ENCODE measurements around the gene PHF21B.
A peak's percentile ranks its signal among the peaks of the same experiment; 100 is the strongest.
"Not testable (repeated sequence)": the region's sequence is repeated elsewhere in the genome, so short reads cannot be mapped to it uniquely, and the experiment has no call there.

PHF21B gene

DNA sequence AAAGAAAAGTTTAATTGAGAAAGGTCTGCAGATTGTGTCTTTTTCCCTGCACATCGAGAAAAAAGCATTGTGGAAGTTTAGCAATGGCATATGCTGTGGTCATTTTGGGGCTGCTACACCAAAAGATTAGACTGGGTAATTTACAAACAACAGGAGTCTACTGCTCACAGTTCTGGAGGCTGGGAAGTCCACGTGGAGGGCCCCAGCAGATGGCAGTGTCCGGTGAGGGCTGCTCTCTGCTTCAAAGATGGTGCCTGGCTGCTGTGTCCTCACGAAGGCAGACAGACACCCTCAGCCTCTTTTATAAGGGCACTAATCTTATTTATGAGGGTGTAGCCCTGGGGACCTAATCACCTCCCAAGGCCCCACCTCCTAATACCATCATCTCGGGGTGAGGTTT, 21.1 kb downstream of the PHF21B start:
- no peak for DNase-seq (ENCODE audit: low read depth)

DNA sequence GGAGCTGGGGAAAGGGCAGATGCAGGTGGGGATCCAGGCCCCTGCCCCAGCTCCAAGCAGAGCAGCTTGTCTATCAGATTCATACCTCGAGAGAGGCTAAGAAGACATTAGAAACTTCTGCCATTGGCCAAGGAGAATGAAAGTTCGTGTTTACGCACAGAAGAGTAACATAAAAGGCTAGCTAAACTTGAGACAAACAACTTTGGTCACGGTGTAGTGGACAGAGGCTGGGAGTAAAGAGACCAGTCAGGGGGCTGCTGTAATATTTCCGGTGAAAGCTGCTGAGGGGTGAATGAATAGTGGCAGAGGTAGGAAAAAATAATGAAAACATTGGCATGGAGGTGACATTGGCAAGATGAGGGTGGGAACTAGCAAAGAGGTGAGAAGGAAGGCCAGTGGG, 22.9 kb downstream of the PHF21B start:
- no peak for DNase-seq (ENCODE audit: low read depth)

DNA sequence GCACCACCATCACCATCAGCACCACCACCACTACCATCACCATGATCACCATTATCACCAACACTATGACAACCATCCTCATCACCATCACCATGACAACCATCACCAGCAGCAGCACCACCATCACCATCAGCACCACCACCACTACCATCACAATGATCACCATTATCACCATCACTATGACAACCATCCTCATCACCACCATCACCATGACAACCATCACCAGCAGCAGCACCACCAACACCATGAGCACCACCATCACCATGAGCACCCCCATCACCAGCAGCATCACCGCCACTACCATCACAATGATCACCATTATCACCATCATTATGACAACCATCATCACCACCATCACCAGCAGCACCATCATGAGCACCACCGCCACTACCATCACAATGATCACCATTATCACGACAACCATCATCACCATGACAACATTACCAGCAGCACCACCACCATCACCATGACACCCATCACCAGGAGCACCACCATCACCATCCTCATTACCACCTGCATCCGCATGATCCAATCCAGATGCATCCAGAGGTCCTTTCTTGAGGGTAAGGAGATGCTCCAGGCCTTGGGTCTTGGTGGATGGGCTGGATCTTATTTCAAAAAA, 23.8 kb downstream of the PHF21B start:
- DNase-seq (ENCODE audit: low read depth): no peak

DNA sequence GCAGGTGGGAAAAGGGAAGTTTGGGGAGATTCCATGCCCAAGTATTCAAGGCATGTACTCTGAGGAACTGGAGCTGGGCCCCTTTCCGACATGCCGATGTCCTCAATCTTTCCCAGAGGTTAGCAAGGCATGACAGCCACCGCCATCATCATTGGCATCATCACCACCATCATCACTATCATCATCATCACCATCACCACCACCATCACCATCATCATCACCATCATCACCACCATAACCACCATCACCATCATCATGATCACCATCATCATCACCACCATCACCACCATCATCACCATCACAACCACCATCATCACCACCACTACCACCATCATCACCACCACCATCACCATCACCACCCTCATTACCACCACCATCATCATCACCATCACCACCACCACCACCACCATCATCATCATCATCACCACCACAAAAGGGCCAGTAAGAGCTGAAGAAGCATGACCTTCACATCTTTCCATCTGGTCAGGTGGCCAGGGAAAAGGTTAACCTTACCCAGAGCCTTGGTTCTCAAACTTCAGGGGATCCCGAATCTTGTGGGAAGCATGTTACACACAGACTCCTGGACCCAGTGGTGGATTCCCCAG, 25.8 kb downstream of the PHF21B start:
- no peak for DNase-seq (ENCODE audit: low read depth)

DNA sequence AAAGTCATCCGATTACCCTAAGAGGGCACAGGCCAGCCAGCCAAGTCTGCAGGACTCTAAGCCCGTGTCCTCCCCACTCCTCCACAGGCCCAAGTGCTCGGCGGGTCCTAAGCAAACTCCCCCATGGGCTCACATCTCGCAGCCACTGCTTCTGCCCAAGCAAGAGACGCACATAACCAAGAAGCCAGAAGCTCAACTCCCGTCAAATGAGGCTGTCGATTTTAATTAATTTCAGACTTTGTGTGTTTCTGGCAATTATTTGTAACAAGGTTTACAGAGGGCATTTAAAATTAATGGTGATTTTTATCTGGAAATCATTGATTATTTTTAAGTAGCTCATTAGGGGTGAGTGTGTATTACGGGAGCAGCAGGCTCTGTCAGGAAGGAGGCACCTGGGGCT, 27.4 kb downstream of the PHF21B start:
- DNase-seq (ENCODE audit: low read depth): no peak

DNA sequence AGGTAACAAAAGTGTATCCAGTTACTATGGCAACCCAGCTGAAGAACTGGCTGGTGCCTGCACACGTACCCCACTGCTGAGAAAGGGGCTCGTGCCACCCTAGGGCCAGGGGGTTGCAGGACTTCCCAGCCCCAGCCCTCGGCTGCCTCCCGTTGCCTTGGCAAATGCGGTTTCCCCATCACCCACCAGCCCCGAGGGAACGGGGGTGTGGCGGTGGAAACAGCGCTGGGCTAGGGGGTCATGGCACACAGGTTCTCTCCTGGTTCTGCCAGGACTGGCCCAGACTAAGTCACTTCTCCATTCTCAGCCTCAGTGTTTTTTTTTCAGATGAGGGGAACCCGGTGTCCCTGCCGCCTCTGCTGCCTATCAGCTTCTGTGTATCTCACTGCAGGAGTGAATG, 27.9 kb downstream of the PHF21B start:
- no peak for DNase-seq (ENCODE audit: low read depth)

DNA sequence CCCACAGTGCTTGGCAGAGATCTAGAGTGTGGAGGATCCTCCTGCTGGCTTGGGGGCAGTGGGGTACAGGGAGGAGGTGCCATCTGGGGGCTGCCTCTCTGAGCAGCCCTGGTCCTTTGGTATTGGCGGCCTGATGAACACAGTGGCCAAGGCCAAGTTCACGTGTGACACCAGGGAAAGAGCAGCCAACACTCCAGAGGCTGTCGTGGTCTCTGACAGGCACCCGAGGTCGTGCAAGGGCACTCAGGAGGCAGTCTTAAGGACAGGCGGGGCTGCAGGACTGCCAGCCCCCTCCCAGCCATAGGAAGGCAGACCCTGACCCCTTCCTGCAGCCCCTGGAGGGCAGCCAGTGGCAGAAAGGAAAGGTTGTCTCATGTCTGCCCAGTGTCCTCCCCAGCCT, 30.7 kb downstream of the PHF21B start:
- no peak for DNase-seq (ENCODE audit: low read depth)

DNA sequence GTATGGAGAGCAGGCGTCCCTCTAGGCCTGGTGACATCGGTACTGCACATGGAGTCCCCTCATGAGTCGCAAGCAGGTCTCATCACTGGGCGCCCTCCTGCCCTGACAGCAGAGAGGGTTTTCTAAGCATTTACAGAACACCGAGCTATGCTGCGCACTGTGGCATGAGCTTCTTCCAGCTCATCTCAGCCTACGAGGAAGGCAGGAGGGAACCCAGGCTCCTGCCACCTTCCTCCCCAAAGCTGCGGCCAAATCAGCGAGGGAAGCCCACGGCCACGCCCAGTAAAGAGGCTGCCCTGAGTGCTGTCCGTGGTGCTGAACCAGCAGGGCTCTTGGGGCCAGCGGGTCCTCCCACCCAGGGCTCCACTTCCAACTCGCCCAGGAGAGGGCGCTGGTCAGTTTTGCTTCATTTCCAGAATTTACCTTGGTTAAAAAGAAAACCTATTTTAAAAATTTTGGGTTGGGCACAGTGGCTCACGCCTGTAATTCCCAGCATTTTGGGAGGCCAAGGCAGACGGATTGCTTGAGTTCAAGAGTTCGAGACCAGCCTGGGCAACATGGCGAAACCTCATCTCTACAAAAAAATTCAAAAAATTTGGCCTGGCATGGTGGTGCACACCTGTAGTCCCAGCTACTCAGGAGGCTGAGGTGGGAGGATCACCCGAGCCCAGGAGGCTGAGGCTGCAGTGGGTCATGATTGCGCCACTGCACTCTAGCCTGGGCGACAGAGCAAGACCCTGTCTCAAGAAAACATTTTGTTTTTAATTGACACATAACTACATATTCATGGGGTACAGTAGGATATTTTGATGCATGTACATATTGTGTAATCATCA, 34.2 kb downstream of the PHF21B start:
- DNase-seq (ENCODE audit: low read depth): peak; percentile 14

DNA sequence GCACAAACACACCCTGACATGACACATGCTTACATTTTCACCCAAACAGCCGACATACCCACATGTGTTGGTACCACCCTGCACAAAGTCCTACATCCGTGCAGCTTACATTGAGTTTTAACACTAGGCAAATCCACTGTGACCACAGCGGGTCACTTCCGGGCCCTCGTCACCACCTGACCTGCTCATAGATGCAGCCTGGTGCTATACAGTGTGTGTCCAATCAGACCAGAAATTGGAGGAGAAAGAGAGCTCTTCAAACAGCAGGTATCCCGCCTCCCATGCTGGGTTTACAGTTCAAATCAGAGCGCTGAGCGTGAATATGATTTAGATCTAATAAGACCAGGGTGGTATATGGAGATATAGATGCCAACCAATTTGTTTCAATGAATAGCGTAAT, 35.4 kb downstream of the PHF21B start:
- DNase-seq (ENCODE audit: low read depth): no peak

DNA sequence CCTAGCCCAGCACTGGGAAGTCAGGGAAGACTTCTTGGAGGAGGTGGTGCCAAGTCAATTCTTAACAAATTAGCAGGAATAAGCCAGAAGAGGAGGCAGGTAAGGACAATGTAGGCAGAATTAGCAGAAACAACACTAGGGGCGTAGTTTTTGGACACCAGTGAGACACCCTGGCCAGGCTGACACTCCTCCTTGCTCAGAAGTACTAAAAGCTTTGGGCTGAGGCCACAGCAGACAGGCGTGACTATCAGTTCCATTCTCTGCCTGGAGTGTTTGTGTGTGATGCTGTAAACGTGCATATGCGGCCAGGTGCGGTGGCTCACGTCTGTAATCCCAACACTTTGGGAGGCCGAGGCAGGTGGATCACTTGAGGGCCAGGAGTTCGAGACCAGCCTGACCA, 36.0 kb downstream of the PHF21B start:
- no peak for DNase-seq (ENCODE audit: low read depth)

DNA sequence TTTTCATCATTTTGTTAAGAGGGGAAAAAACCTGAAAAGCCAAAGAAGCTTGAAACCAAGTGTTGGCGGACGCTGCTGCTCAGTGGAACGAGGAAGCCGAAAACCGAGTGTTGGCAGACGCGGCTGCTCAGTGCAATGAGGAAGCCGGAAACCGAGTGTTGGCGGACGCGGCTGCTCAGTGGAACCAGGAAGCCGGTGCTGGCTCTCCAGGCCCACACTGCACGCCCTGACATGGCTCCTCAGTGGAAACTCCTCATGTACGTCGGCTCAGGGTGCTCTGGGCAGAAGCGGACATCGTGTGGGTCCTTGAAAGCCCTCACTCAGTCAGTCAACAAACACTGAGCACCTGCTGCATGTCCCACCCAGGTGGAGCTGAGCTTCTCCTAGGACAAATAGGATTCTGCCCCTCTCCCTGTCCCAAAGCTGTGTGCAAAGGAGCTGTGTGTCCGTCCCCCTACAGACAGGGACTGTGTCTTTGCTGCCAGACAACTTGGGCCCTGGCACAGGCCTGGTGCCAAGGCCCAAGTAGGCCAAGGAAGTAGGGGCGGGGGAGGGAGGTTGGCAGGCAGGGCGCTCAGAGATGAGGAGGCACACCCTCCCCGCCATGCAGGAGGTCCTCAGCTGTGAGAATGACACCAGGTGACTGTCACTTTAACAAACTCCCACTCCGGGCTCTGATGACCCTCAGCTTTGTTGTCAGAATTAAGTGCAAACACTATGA, 37.3 kb downstream of the PHF21B start:
- no peak for DNase-seq (ENCODE audit: low read depth)

DNA sequence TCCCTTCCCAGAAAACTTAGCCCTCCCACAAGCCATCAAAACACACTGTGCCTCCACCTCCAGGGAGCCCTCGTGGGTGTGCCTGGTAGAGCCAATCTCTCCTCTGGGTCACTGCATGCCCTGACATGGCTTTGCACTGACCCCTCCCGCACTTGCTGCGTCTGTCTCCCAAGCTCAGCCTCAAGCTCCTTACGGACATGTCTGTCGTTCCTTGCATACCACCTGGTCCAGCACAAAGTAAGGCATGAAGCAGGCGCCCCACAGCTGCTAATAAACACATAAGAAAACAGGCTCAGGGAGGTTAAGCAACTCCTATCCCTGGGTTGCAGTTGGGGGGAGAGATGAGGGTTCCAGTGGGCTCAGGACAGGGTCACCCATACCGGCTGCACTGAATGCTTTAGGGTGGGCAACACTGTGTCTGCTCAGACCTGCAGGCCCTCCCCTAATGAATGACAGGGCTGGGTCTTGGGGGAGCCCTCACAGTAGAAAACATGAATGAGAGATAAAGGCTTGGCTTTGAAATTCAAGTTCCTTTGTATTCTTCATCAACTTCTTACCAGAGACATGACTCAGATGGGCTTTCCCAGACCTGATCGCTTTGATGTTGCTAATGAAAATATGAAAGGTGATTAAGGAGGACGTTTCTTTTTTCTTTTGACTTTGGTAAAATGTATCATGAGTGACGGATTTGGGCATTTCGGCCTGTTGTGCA, 38.0 kb downstream of the PHF21B start:
- no peak for DNase-seq (ENCODE audit: low read depth)

DNA sequence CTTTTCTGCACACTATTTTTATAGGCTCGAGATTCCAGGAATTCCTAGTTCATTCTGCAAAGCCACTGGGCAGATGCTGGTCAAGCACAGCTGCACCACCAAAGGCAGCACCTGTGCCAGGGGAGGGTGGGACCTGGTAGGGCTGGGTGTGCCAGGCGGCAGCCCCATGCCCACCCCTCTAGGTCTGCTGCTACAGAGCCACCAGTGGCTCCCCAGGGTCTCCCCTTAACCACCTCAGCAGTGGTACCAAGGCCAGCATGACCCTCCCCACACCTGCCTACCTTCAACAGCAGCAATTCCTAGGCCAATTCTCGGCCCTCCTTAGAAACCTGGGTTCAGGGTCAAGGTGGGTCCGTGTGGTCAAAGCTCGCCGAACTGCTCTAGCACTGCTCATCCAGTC, 39.5 kb downstream of the PHF21B start:
- DNase-seq (ENCODE audit: low read depth): no peak

DNA sequence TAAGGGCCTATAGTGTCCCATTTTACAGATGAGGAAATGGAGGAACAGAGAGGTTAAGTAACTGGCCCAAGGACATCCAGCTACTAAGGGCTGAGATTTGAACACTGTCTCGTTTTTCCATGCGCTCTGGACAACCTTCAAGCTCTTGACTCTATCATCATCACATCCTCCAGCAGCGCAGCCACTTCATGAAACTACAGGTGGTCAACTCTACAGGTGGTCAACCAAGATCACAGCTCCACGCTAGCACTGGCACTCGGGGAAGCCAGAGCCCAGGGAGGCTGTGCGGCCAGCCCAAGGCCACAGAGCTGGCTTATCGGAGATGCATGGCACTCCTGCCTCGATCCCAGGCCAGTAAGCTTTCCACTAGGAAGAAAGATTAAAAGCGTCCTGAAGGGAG, 40.0 kb downstream of the PHF21B start:
- no peak for DNase-seq (ENCODE audit: low read depth)

DNA sequence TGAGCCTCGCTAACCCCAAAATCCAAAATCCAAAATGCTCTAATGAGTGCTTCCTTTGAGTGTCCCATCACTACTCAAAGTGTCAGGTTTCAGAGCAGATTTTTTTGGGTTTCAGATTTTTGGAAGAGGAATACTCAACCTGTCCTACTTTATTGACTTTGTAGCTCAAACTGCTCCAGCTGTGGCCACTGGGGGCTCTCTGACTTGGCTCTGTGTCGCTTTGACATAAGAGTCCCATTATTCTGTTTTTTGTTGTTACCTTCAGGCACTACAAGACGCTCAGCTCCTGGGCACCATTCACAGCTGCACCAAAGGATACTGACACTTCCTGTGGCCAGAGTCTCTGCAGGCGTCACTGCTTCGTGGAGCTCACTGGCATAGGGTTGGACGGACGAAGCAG, 41.1 kb downstream of the PHF21B start:
- DNase-seq (ENCODE audit: low read depth): no peak

DNA sequence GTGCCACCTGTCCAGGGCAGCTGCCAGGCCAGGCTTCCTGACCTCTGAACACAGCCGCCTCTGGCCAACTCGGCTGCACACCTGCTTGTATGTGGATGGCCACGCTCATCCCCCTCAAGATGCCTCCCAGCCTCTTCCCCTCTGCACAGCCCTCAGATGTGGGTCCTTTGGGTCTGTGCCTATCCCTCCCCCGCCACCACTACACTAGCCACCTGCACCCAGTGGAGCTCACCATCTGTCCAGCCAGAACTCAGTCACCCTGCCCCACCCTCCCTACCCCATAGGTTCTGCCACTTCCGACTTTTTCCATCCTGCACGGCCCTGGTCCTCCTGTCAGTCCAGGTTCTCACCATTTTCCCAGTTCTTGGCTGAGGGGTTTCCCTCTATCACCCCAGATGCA, 44.6 kb downstream of the PHF21B start:
- DNase-seq (ENCODE audit: low read depth): no peak

DNA sequence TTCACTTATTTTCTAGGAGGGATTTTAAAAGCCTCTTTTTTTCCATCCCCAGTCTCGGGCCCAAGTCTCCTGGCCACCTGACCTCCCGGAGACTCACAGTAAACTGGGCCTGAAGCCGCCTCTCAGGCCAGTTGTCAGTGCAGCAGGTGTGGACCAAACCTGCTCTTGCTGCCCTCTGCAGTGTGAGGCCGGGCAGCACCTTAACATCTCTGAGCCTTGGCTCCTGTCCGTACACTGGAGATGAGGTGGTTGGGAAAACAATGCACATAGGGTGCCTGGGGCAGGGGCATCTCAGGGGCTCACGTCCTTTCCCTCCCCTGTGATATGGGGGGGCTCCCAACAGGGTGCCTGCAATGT, 45.1 kb downstream of the PHF21B start:
- no peak for DNase-seq (ENCODE audit: low read depth)

DNA sequence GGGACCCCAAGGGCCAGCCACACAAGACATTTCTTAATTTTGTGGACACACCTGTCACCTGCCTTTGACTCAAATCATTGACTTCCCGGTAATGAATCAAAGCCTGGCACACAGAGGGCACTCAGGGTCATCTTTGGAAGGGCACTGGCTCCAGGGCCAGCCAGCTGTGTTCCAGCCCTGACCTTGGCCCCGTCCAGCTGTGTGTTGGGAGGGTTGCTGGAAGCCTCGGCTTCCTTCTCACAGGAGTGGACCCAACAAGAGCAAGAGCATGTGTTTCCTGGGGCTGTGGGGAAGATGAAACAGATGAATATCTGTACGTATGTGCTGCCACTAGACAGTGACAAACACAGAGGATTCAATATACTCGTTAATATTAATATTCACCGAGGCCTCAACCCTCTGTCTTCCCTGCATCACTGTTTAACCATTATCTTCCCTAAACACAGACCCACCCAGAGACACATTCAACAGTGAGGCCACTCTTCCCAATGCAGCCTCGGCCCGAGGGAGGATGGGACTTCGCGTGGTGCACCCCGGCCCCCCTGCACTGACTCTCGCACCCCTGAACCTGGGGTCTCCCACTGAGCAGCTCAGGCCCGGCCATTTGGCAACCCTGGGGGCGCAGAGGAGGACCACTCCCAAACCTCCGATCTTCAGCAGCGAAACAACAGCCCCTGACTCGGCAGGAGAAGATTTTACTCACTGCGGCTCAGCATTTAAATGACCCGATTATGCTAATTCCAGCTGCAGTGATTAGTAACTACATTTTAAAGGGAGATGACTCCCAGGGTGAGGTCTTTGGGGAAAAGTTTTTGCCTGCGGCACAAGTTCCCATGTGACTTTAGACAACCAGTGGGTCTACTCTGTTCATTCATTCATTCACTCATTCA, 45.7 kb downstream of the PHF21B start:
- no peak for DNase-seq (ENCODE audit: low read depth)

DNA sequence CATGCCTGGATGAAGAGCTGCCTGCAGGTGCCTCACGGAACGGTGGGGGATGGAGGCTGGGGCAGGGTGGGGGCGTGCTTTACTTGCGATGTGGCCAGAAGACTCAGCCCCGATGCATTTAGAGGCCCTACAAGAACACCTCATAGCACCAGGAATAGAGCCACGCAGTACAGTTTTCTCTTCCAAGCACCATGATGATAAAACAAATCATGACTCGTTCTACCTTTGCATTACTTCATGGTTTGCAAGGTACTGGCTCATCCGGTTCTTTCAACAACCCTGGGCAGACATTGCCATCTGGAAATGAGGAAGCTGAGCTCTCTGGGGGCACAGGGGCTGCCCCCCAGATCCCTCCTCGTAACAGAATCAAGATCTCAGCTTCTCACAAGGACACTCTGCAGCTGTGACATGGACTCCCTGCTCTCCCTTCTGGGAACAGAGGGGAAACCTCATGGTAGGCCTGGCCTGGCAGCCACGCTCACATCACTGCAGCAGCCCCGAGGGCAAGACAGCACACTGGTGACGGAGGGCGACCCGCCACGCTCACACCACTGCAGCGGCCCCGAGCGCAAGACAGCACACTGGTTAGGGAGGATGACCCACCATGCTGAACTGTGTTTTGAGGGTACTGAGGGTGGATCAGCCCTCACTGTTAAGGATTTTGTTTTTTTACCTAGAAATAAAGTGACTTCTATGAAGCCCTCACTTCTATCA, 46.9 kb downstream of the PHF21B start:
- DNase-seq (ENCODE audit: low read depth): no peak

DNA sequence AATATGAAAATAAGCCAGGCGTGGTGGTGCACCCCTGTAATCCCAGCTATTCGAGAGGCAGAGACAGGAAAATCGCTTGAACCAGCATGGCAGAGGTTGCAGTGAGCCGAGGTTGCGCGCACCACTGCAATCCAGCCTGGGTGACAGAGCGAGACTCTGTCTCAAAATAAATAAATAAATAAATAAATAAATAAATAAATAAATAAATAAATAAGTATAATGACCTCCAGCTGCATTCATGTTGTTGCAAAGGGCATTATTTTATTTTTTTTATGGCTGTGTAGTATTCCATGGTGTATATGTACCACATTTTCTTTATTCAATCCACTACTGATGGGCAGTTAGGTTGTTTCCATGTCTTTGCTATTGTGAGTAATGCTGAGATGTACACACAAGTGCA, 48.1 kb downstream of the PHF21B start:
- not testable (repeated sequence) for DNase-seq (ENCODE audit: low read depth)
